GM12878 (cell line): Measurements from ENCODE around the gene ATL1. TPM values are rescaled to one million over a fixed set of nuclear protein-coding genes. Genes with fewer than 3 reads are reported as not detected.

Source experiments
- ATAC-seq: fragments of 200-7000 bp; cut with Tn5 transposase; 3 replicates; pipeline ENCODE4 v1.9.1; 2020; ENCODE audit warnings: mild to moderate bottlenecking, moderate library complexity
- BruUV-seq: library from RNA; stranded (reverse); fragments of 400-500 nt; replicated peaks from 2 replicates; lab custom pipeline; 2021; lab: Mats Ljungman, UMichigan
- CTCF ChIA-PET: fragments of 300-600 bp; sonication (Branson Sonifier 250); formaldehyde crosslinking; extraction: SDS; loops from one replicate; lab custom pipeline; 2021; ENCODE audit warnings: inconsistent platforms; lab: Yijun Ruan, JAX
- POLR2A ChIA-PET: fragments of 350-600 bp; formaldehyde crosslinking; extraction: SDS; loops from one replicate; lab custom pipeline; 2021; ENCODE audit warnings: inconsistent platforms; lab: Charles Lee
- RAD21 ChIA-PET: fragments of 300-600 bp; sonication (Branson Sonifier 250); formaldehyde crosslinking; loops from one replicate; lab custom pipeline; 2023; ENCODE audit warnings: antibody characterized with exemption; ENCODE audit not compliant: unreplicated experiment; lab: Charles Lee
- SMC1A ChIA-PET: fragments of 300-600 bp; sonication (Branson Sonifier 250); formaldehyde crosslinking; loops from one replicate; lab custom pipeline; 2023; ENCODE audit not compliant: unreplicated experiment, uncharacterized antibody; lab: Charles Lee
- DNase-seq: peaks from one replicate; pipeline ENCODE4 v3.0.0-alpha.2; 2011; ENCODE audit warnings: low read depth, low spot score
- FAIRE-seq: peaks from 3 replicates; lab custom pipeline; 2011; peaks lifted over from hg19 to GRCh38; lab: Jason Lieb, UNC
- H2AFZ ChIP-seq: 2 replicates; pipeline ENCODE4 v1.6.0; 2011; ENCODE audit warnings: low read depth, low read length, control low read depth; ENCODE audit not compliant: control insufficient read depth
- H3K27ac ChIP-seq: 2 replicates; pipeline ENCODE4 v1.5.1; 2011; ENCODE audit warnings: control low read depth; ENCODE audit not compliant: control insufficient read depth, insufficient read depth
- H3K27me3 ChIP-seq, 2 experiments: replicated peaks in 1 of 2; 2 replicates each; pipeline versions ENCODE4 v1.6.0 to v1.6.1; 2011; ENCODE audit warnings: low read length in 1 of 2; ENCODE audit not compliant: control insufficient read depth in 2 of 2, insufficient read depth in 2 of 2
- H3K36me3 ChIP-seq, 2 experiments: 2 replicates each; pipeline ENCODE4 v1.5.1; 2011; ENCODE audit warnings: low read length in 1 of 2; ENCODE audit not compliant: control insufficient read depth in 2 of 2, insufficient read depth in 2 of 2
- H3K4me1 ChIP-seq: 2 replicates; pipeline ENCODE4 v1.6.1; 2011; ENCODE audit warnings: mild to moderate bottlenecking, low read length, moderate library complexity, mixed read lengths; ENCODE audit not compliant: control insufficient read depth, insufficient read depth
- H3K4me2 ChIP-seq: 2 replicates; pipeline ENCODE4 v1.6.0; 2011; ENCODE audit warnings: control low read depth; ENCODE audit not compliant: control insufficient read depth, insufficient read depth
- H3K4me3 ChIP-seq: fragments of 200-600 bp; sonication (generic); 2 replicates; pipeline ENCODE4 v1.5.1; 2016
- H3K79me2 ChIP-seq: 2 replicates; pipeline ENCODE4 v1.6.0; 2011; ENCODE audit warnings: low read length; ENCODE audit not compliant: control insufficient read depth, insufficient read depth
- H3K9ac ChIP-seq: 2 replicates; pipeline ENCODE4 v1.8.0; 2011; ENCODE audit warnings: low read length, control low read depth, mixed read lengths; ENCODE audit not compliant: control insufficient read depth, insufficient read depth
- H3K9me3 ChIP-seq: replicated peaks from 3 replicates; pipeline ENCODE4 v1.5.1; 2011; ENCODE audit warnings: mild to moderate bottlenecking, low read length; ENCODE audit not compliant: control insufficient read depth, insufficient read depth
- H4K20me1 ChIP-seq: 2 replicates; pipeline ENCODE4 v1.6.0; 2011; ENCODE audit not compliant: control insufficient read depth, insufficient read depth
- CBX5 ChIP-seq: sonication (generic); IDR thresholded peaks from 2 replicates; pipeline ENCODE4 v1.6.1; 2016; ENCODE audit warnings: low read depth, moderate library complexity, mild to moderate bottlenecking, inconsistent platforms
- HDAC6 ChIP-seq: fragments of 200-600 bp; sonication (generic); IDR thresholded peaks from one replicate; pipeline ENCODE4 v1.8.0; 2017; ENCODE audit warnings: antibody characterized with exemption; ENCODE audit not compliant: unreplicated experiment
- PAX5 ChIP-seq: IDR thresholded peaks from 2 replicates; pipeline ENCODE4 v1.6.1; 2011; ENCODE audit warnings: low read depth, low read length, borderline replicate concordance
- POLR2A ChIP-seq: IDR thresholded peaks from 2 replicates; pipeline ENCODE4 v1.6.1; 2011; ENCODE audit warnings: low read depth, mild to moderate bottlenecking, low read length
- RFX5 ChIP-seq: IDR thresholded peaks from 2 replicates; pipeline ENCODE4 v1.6.1; 2011; ENCODE audit warnings: low read depth, low read length, improper control_type of control experiment
- RUNX3 ChIP-seq: IDR thresholded peaks from 2 replicates; pipeline ENCODE4 v1.6.1; 2012; ENCODE audit warnings: low read length, inconsistent platforms
- TCF3 ChIP-seq: IDR thresholded peaks from 2 replicates; pipeline ENCODE4 v1.6.1; 2012; ENCODE audit warnings: low read depth, mild to moderate bottlenecking, low read length, borderline replicate concordance; ENCODE audit not compliant: insufficient read depth
- ZNF207 ChIP-seq: fragments of 450-650 bp; IDR thresholded peaks from 2 replicates; pipeline ENCODE4 v1.6.1; 2014; ENCODE audit warnings: antibody characterized with exemption, mild to moderate bottlenecking, borderline replicate concordance
- WGBS: methylation state at CpG from one replicate; pipeline ENCODE4 v1.1.6; 2016; ENCODE audit warnings: low lambda C conversion rate; ENCODE audit not compliant: insufficient replicate concordance, insufficient coverage; ENCODE audit errors: missing lambda C conversion rate; 5-methylcytosine and 5-hydroxymethylcytosine counted together
- in situ Hi-C: fragments of 300-500 bp; cut with MboI; formaldehyde crosslinking; loops from 9 replicates; pipeline ENCODE4 v1.14.3; 2018; ENCODE audit warnings: mixed read lengths
- intact Hi-C: fragments of 100-400 bp; cut with micrococcal nuclease; formaldehyde crosslinking; loops from one replicate; pipeline ENCODE4 v1.14.2; 2022; ENCODE audit not compliant: unreplicated experiment
- polyA plus RNA-seq, 11 experiments: library from polyadenylated mRNA; depleted of rRNA in 4 of 11; unstranded in 6 of 11; stranded (reverse) in 5 of 11; fragments of >200 nt; fragmentation: Nextera tagmentation in 4 of 11; fragmentation: Illumina TruSeq in 1 of 11; extraction: Ambion mirVana in 4 of 11; extraction: Trizol in 1 of 11; gene quantifications; 1 replicate in 1 of 11; 2 replicates in 10 of 11; pipeline versions ENCODE4 v1.2.1 to v1.2.3, GENCODE V29; 2011 to 2016; ENCODE audit warnings: inconsistent platforms in 2 of 11, missing spikeins in 2 of 11, low read depth in 1 of 11
- total RNA-seq, 4 experiments: library from RNA; depleted of rRNA in 3 of 4; stranded (reverse); fragments of >200 nt in 3 of 4; fragmentation: Illumina TruSeq in 1 of 4; extraction: Trizol in 1 of 4; gene quantifications; 2 replicates each; pipeline versions ENCODE4 v1.2.1 to v1.2.3, GENCODE V29; 2013 to 2021

Gene ATL1
- total and polyA plus RNA-seq, 10 of the 15 experiments (the other 5 are each of a cell fraction or from before 2014, with no cell fraction given): 0.11 to 1.2 (median 0.58) TPM; not detected in 1

DNA sequence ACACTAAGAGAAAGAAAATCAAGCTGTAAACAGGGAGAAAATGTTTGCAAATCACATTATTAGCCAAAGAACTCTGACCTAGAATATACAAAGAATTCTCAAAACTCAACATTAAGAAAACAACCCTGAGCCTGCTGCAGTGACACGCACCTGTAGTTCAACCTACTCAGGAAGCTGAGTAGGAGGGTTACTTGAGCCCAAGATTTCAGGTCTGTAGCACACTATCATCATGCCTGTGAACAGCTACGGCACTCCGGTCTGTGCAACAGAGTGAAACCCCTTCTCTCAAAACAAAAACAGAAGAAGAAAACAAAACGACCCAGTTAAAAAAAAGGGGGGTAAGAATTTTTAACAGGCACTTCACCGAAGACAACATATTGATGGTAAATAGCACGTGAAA lies 87.3 kb downstream of the ATL1 start:
- peak; percentile 94 for ATAC-seq
- H2AFZ ChIP-seq: no peak overlapping the region; the same call in 1 of the 2 replicates
- peak; percentile 45 for DNase-seq

GRCh38 chr14:50647753-50648152 lies 87.8 kb downstream of the ATL1 start:
- Histone ChIP-seq H3K4me3 (peak overlapping the region; percentile 10; the same call in 1 of the 2 replicates), H3K27ac (peak overlapping the region; percentile 45; the same call in 1 of the 2 replicates), H3K36me3 (peaks cover 0 to 2% of the 10 kb centered on the region in 2 experiments; a peak in 2 of 4 replicates), H2AFZ (no peak overlapping the region; the same call in 1 of the 2 replicates), H3K9me3 (no peaks in the 10 kb centered on the region), H3K9ac (no peak overlapping the region), H3K27me3 (no peaks in the 10 kb centered on the region), H3K4me2 (peak overlapping the region; percentile 2), H3K79me2 (peaks cover 36% of the 10 kb centered on the region), H3K4me1 (peaks cover 38% of the 10 kb centered on the region), H4K20me1 (no peaks in the 10 kb centered on the region)
- BruUV-seq: no TSS peak
- ChIA-PET RAD21 (interaction anchor here (0.9 to 2.3 kb wide), 5 partner anchors 29 to 67 kb away, joined by 3 to 8 read pairs (median 4); no protein-coding TSS in a partner anchor), CTCF (interaction anchor here (1.0 to 1.1 kb wide), 2 partner anchors 46 to 130 kb away, joined by 3 read pairs; no protein-coding TSS in a partner anchor), SMC1A (interaction anchor here (1.0 to 1.6 kb wide), 4 partner anchors 10 to 91 kb away, joined by 4 to 5 read pairs (median 4); no protein-coding TSS in a partner anchor), POLR2A (interaction anchor here (0.5 to 1.2 kb wide), 2 partner anchors 19 to 23 kb away, joined by 3 to 4 read pairs; no protein-coding TSS in a partner anchor)
- ATAC-seq (peak; percentile 35), FAIRE-seq (no peak), DNase-seq (no peak)
- in situ Hi-C loops (no loop called here), intact Hi-C loops (no loop called here)
- TF ChIP-seq HDAC6: no peak

More for the DNA sequence above, 87.3 kb downstream of the ATL1 start:
- Histone ChIP-seq H3K9me3 (no peaks in the 10 kb centered on the region), H3K4me1 (peaks cover 38% of the 10 kb centered on the region), H4K20me1 (no peaks in the 10 kb centered on the region), H3K4me3 (peak overlapping the region; percentile 10), H3K9ac (no peak overlapping the region), H3K27me3 (no peaks in the 10 kb centered on the region), H3K36me3 (peaks cover 0 to 2% of the 10 kb centered on the region in 2 experiments; a peak in 2 of 4 replicates), H3K4me2 (peak overlapping the region; percentile 2), H3K27ac (peak overlapping the region; percentile 45), H3K79me2 (peaks cover 35% of the 10 kb centered on the region)
- no peak for TF ChIP-seq RFX5
- TF ChIP-seq TCF3: 0 out of 2 replicates have a peak, but pooled peaks have one; percentile 16
- 0 out of 2 replicates have a peak, but pooled peaks have one; percentile 29 for TF ChIP-seq POLR2A
- no peak for TF ChIP-seq ZNF207
- 0 out of 2 replicates have a peak, but pooled peaks have one; percentile 16 for TF ChIP-seq CBX5
- TF ChIP-seq RUNX3: 0 out of 2 replicates have a peak, but pooled peaks have one; percentile 14
- TF ChIP-seq PAX5: peak; percentile 68; the same call in 1 of the 2 replicates
- in situ Hi-C loops (no loop called here), intact Hi-C loops (no loop called here)
- POLR2A ChIA-PET: interaction anchor here (0.5 to 1.2 kb wide), 5 partner anchors 13 to 146 kb away, joined by 3 to 7 read pairs (median 4); no protein-coding TSS in a partner anchor
- 2% methylated on average over 6 of the region's 6 CpGs for WGBS
- peak; percentile 18 for FAIRE-seq
- SMC1A ChIA-PET: interaction anchor here (1.0 to 1.6 kb wide), 5 partner anchors 11 to 92 kb away, joined by 3 to 5 read pairs (median 4); no protein-coding TSS in a partner anchor
- RAD21 ChIA-PET: interaction anchor here (0.9 to 1.1 kb wide), 5 partner anchors 28 to 90 kb away, joined by 3 to 5 read pairs (median 4); no protein-coding TSS in a partner anchor
- CTCF ChIA-PET: interaction anchor here (0.9 to 1.1 kb wide), 3 partner anchors 27 to 130 kb away, joined by 3 to 4 read pairs (median 3); no protein-coding TSS in a partner anchor
- no TSS peak for BruUV-seq
